ENCODE results near the gene SCAF4.
"Not testable (repeated sequence)": the region's sequence is repeated elsewhere in the genome, so short reads cannot be mapped to it uniquely, and the experiment has no call there.

SCAF4 gene

GRCh38 chr21:31671931-31672330, 60.0 kb downstream of the SCAF4 start:
- ATAC-seq (peak; percentile 7), DNase-seq (no peak)
- no peaks in the 10 kb centered on the region for H3K27me3 Mint-ChIP-seq
- no peak overlapping the region for H3K4me3 Mint-ChIP-seq
- no peak overlapping the region for H3K27ac Mint-ChIP-seq
- no peaks in the 10 kb centered on the region for H3K9me3 Mint-ChIP-seq
- peaks cover 39% of the 10 kb centered on the region for H3K4me1 Mint-ChIP-seq

- Mint-ChIP-seq H3K9me3 (no peaks in the 10 kb centered on the region), H3K27ac (peak overlapping the region in 1 of 2 donors; percentile 68), H3K27me3 (no peaks in the 10 kb centered on the region), H3K4me3 (no peak overlapping the region), H3K4me1 (peaks cover 46% of the 10 kb centered on the region)
- no peak for DNase-seq
- ATAC-seq: no peak
These were observed 60.7 kb downstream of the SCAF4 start for GRCh38 chr21:31671146-31671716.

- peaks cover 57% of the 10 kb centered on the region for H3K4me1 Mint-ChIP-seq
- DNase-seq: no peak
- H3K27ac Mint-ChIP-seq: peak overlapping the region in 1 of 2 donors; percentile 21
These were observed 61.8 kb downstream of the SCAF4 start for GRCh38 chr21:31670070-31670469.

GRCh38 chr21:31668651-31669491, 63.0 kb downstream of the SCAF4 start:
- peak overlapping the region; percentile 18 to 62 for H3K4me3 Mint-ChIP-seq
- H3K27me3 Mint-ChIP-seq: no peaks in the 10 kb centered on the region

More at GRCh38 chr21:31670070-31670469, 61.8 kb downstream of the SCAF4 start:
- H3K4me3 Mint-ChIP-seq: no peak overlapping the region
- no peaks in the 10 kb centered on the region for H3K27me3 Mint-ChIP-seq
- no peak for ATAC-seq
- no peaks in the 10 kb centered on the region for H3K9me3 Mint-ChIP-seq

GRCh38 chr21:31667639-31668038, 64.3 kb downstream of the SCAF4 start:
- no peak overlapping the region for H3K4me3 Mint-ChIP-seq
- ATAC-seq (no peak), DNase-seq (no peak)
- no peaks in the 10 kb centered on the region for H3K27me3 Mint-ChIP-seq
- H3K27ac Mint-ChIP-seq: no peak overlapping the region
- peaks cover 78% of the 10 kb centered on the region for H3K4me1 Mint-ChIP-seq
- H3K9me3 Mint-ChIP-seq: no peaks in the 10 kb centered on the region

More at GRCh38 chr21:31668651-31669491, 63.0 kb downstream of the SCAF4 start:
- peaks cover 69% of the 10 kb centered on the region for H3K4me1 Mint-ChIP-seq
- peak overlapping the region; percentile 91 to 95 for H3K27ac Mint-ChIP-seq
- H3K9me3 Mint-ChIP-seq: no peaks in the 10 kb centered on the region
- DNase-seq (no peak), ATAC-seq (peak; percentile 66)

- peak overlapping the region in 1 of 2 donors; percentile 85 for H3K27ac Mint-ChIP-seq
- H3K27me3 Mint-ChIP-seq: no peaks in the 10 kb centered on the region
- no peak for DNase-seq
- H3K9me3 Mint-ChIP-seq: no peaks in the 10 kb centered on the region
- H3K4me1 Mint-ChIP-seq: peaks cover 83% of the 10 kb centered on the region
- peak; percentile 48 for ATAC-seq
- H3K4me3 Mint-ChIP-seq: peak overlapping the region in 1 of 2 donors; percentile 48
These were observed 64.8 kb downstream of the SCAF4 start for GRCh38 chr21:31667132-31667531.

- ATAC-seq (peak; percentile 45), DNase-seq (no peak)
- no peaks in the 10 kb centered on the region for H3K27me3 Mint-ChIP-seq
- peaks cover 86% of the 10 kb centered on the region for H3K4me1 Mint-ChIP-seq
- H3K9me3 Mint-ChIP-seq: no peaks in the 10 kb centered on the region
- H3K27ac Mint-ChIP-seq: peak overlapping the region; percentile 81 to 85
- H3K4me3 Mint-ChIP-seq: peak overlapping the region; percentile 35 to 48
These were observed 65.4 kb downstream of the SCAF4 start for GRCh38 chr21:31666445-31667010.

GRCh38 chr21:31665869-31666268, 66.0 kb downstream of the SCAF4 start:
- not testable (repeated sequence) for H3K27me3 Mint-ChIP-seq, DNase-seq, ATAC-seq, H3K9me3 Mint-ChIP-seq
- Mint-ChIP-seq H3K4me3 (peak overlapping the region; percentile 30 to 71), H3K27ac (peak overlapping the region; percentile 11 to 65), H3K4me1 (peaks cover 91% of the 10 kb centered on the region)

GRCh38 chr21:31665397-31665796, 66.5 kb downstream of the SCAF4 start:
- DNase-seq (peak in 1 of 2 donors; percentile 56), ATAC-seq (peak; percentile 79)
- Mint-ChIP-seq H3K4me1 (peaks cover 89% of the 10 kb centered on the region), H3K27me3 (no peaks in the 10 kb centered on the region), H3K4me3 (peak overlapping the region; percentile 30 to 71), H3K27ac (peak overlapping the region in 1 of 2 donors; percentile 65), H3K9me3 (no peaks in the 10 kb centered on the region)

GRCh38 chr21:31663584-31664249, 68.2 kb downstream of the SCAF4 start:
- Mint-ChIP-seq H3K27ac (peak overlapping the region; percentile 71 to 80), H3K27me3 (no peaks in the 10 kb centered on the region)

GRCh38 chr21:31660591-31660990, 71.3 kb downstream of the SCAF4 start:
- no peaks in the 10 kb centered on the region for H3K27me3 Mint-ChIP-seq
- peak overlapping the region; percentile 96 to 97 for H3K27ac Mint-ChIP-seq
- peaks cover 73% of the 10 kb centered on the region for H3K4me1 Mint-ChIP-seq
- H3K4me3 Mint-ChIP-seq: peak overlapping the region; percentile 93 to 95
- H3K9me3 Mint-ChIP-seq: no peaks in the 10 kb centered on the region
- DNase-seq (no peak), ATAC-seq (no peak)

More at GRCh38 chr21:31663584-31664249, 68.2 kb downstream of the SCAF4 start:
- ATAC-seq: no peak
- peak overlapping the region; percentile 18 to 45 for H3K4me3 Mint-ChIP-seq
- H3K9me3 Mint-ChIP-seq: no peaks in the 10 kb centered on the region
- no peak for DNase-seq
- peaks cover 86% of the 10 kb centered on the region for H3K4me1 Mint-ChIP-seq

- Mint-ChIP-seq H3K27me3 (no peaks in the 10 kb centered on the region), H3K27ac (peak overlapping the region; percentile 96 to 97), H3K9me3 (no peaks in the 10 kb centered on the region), H3K4me1 (peaks cover 73% of the 10 kb centered on the region), H3K4me3 (peak overlapping the region; percentile 93 to 95)
- DNase-seq (no peak), ATAC-seq (peak; percentile 43)
These were observed 71.7 kb downstream of the SCAF4 start for GRCh38 chr21:31660259-31660565.

GRCh38 chr21:31659536-31660258, 72.2 kb downstream of the SCAF4 start, which contains the start of gene SOD1:
Gene SOD1 (plus strand): TSS chr21:31659693. CDS start chr21:31659770, 77 bp downstream.
- Mint-ChIP-seq H3K9me3 (no peaks in the 10 kb centered on the region), H3K4me1 (peaks cover 73% of the 10 kb centered on the region), H3K27ac (peak within 1 kb of the TSS; percentile 99), H3K27me3 (no peaks in the 10 kb centered on the region), H3K4me3 (peak within 1 kb of the TSS; percentile 99 to 100)
- ATAC-seq: peak; percentile 94
- peak; percentile 96 to 97 for DNase-seq

GRCh38 chr21:31659286-31659535, 72.7 kb downstream of the SCAF4 start:
- DNase-seq (no peak), ATAC-seq (peak; percentile 63)
- peaks cover 72% of the 10 kb centered on the region for H3K4me1 Mint-ChIP-seq

GRCh38 chr21:31658053-31658452, 73.9 kb downstream of the SCAF4 start:
- H3K4me3 Mint-ChIP-seq: no peak overlapping the region
- H3K27ac Mint-ChIP-seq: no peak overlapping the region
- H3K27me3 Mint-ChIP-seq: no peaks in the 10 kb centered on the region
- ATAC-seq: no peak
- H3K9me3 Mint-ChIP-seq: no peaks in the 10 kb centered on the region
- DNase-seq: no peak
- H3K4me1 Mint-ChIP-seq: peaks cover 64% of the 10 kb centered on the region

More at GRCh38 chr21:31659286-31659535, 72.7 kb downstream of the SCAF4 start:
- H3K27me3 Mint-ChIP-seq: no peaks in the 10 kb centered on the region
- peak overlapping the region; percentile 77 to 99 for H3K27ac Mint-ChIP-seq
- H3K9me3 Mint-ChIP-seq: no peaks in the 10 kb centered on the region
- peak overlapping the region; percentile 99 to 100 for H3K4me3 Mint-ChIP-seq
